ENCODE measurements around the gene CEACAM4. TPM values are rescaled to one million over a fixed set of nuclear protein-coding genes. Genes with fewer than 3 reads are reported as not detected.
"Not testable (repeated sequence)": the region's sequence is repeated elsewhere in the genome, so short reads cannot be mapped to it uniquely, and the experiment has no call there.

The CEACAM4 gene
- total RNA-seq (2014; rRNA removed; shearing (Covaris generic)): not detected in 2 replicates

DNA sequence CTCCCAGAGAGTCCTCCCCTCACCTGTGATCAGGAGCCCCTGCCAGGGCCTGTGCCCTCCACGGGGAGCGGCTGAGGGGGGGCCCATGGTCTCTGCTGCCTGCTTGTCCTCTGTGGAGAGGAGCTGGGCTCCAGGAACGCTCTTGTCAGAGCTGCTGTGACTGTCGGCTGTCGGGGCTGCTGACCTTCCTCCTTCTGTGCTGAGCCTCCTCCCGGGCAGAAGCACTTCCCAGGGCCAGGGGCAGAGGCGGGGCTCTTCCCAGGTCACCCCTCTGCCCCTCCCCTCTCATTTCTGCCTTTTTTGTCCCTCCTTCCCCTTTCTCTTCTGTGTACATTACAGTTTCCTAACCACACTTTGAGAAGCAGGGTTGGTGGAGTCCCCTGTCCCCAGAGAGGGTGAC lies at the start of gene CEACAM4:
CEACAM4 (minus strand) TSS at position 198 of the 400 bp plus-strand sequence; CDS start at position 87, 111 bp downstream.
- in situ Hi-C loops (cut with HindIII; ENCODE audit: low sequenced_read_pairs): no loop called here
- DNase-seq (ENCODE audit: low spot score): no peak

DNA sequence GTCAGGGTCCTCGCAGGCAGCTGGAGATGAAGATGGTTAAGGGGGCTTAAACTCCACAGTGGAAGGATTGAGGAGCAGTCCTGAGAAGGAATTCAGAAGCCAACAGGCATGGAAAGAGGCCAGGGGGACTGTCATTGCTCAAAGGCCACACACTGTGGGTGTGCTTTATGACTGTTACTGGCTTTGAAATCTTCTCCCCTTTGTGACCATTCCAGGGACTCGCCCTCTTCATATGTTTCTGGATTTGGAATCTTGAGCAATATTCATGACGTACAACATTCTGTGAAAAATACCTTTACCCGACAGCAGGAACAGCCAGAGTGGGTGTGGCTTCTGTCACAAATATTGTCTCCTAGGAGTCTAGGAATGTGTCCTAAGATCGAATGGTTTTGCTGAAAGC lies 44.6 kb upstream of the CEACAM4 start:
- in situ Hi-C loops (cut with HindIII; ENCODE audit: low sequenced_read_pairs): no loop called here

DNA sequence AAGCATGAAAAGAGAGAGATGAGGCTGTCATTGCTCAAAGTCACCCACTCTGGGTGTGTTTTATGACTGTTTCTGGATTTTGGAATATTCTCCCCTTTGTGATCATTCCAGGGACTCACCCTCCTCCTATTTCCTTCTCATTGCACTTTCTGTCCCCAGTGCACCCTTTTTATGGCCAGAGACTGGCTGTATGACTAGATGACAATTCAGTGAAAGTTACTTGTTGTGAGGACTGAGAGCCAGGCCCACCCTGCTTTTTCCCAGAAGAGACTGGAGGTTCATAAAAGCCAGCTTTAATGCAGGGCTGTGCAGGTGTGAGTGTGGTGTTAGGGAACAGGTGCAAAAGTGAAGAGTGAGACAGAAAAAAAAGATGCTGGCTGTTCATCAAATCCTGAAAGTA lies 43.9 kb upstream of the CEACAM4 start:
- in situ Hi-C loops (cut with HindIII; ENCODE audit: low sequenced_read_pairs): no loop called here
- DNase-seq (ENCODE audit: low spot score): no peak

More for the DNA sequence above, 44.6 kb upstream of the CEACAM4 start:
- DNase-seq (ENCODE audit: low spot score): no peak

DNA sequence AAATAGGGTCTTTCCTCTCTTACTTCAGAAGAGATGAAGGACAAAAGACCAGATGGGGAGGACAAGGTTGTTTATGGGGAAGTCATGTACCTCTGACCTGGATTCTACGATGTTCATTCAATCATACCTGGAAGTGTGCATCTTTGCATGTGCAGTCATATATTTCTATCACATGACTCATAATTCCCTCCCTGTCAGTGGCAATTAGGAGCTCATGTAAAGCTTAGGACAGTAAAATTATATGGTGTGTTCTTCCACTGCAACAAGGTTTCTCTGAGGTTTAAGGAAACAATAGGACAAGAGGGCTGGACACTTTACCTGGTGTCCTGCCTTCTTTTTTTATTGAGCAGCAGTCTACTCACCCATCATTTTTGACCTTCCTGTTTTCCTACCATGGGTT lies 41.4 kb upstream of the CEACAM4 start:
- in situ Hi-C loops (cut with HindIII; ENCODE audit: low sequenced_read_pairs): no loop called here

DNA sequence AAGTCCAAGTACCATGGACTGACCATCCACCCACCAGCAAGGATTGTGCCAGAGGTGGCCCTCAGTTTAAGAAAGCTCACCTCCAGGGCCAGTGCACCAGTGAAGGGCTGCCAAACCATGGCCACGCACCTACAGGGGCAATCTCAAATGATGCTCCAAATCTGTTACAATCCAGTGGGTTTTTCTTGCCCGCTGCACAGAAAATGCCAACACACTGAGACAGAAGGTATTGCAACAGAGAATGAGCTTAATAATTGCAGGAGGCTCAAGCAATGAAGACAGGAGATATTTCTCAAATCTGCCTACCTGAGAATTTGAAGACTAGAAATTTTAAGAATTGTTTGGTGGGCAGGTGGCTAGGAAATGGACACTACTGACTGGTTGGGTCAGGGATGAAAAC lies 39.2 kb upstream of the CEACAM4 start:
- in situ Hi-C loops (cut with HindIII; ENCODE audit: low sequenced_read_pairs): no loop called here

More for the DNA sequence above, 41.4 kb upstream of the CEACAM4 start:
- DNase-seq (ENCODE audit: low spot score): no peak

DNA sequence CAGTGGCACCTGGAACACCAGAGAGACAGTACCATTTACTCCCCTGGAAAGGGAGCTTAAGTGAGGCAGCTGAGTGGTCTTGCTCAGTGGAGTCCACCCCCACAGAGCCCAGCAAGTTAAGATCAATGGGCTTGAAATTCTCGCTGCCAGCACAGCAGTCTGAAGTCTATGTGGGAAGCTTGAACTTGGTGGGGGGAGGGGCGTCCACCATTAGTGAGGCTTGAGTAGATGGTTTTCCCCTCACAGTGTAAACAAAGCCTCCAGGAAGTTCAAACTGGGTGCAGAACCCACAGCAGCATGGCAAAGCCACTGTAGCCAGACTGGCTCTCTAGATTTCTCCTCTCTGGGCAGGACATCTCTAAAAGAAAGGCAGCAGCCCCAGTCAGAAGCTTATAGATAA lies 30.3 kb upstream of the CEACAM4 start:
- no peak for DNase-seq (ENCODE audit: low spot score)
- in situ Hi-C loops (cut with HindIII; ENCODE audit: low sequenced_read_pairs): no loop called here

More for the DNA sequence above, 39.2 kb upstream of the CEACAM4 start:
- DNase-seq (ENCODE audit: low spot score): no peak

DNA sequence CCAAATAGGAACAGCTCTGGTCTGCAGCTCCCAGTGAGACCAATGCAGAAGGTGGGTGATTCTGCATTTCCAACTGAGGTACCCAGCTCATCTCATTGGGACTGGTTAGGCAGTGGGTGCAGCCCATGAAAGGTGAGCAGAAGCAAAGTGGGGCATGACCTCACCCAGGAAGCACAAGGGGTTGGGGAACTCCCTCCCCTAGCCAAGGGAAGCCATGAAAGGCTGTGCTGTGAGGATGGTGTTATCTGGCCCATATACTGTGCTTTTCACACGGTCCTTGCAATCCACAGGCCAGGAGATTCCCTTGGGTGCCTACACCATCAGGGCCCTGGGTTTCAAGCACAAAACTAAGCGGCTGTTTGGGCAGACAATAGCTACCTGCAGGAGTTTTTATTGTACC lies 29.9 kb upstream of the CEACAM4 start:
- DNase-seq (ENCODE audit: low spot score); in situ Hi-C loops (cut with HindIII; ENCODE audit: low sequenced_read_pairs): not testable (repeated sequence)

DNA sequence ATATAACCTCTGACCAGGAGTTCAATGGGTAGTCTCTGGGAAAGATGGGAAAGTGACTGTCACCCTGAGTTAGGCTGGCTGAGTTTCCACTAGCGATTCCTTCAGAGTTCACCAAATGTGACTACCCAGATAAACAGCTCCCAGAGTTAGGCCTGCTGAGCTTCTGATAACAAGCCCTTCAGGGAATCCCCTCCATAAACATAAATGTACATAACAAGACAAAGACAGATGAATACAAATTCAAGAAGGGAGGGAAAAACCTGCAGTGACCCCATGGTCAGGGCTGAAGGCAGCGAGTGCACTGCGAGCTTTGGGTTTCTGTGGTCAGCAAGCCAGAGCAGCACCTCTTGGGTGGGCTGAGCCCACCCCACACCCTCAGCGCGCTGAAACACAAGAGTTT lies 25.4 kb upstream of the CEACAM4 start:
- DNase-seq (ENCODE audit: low spot score): no peak
- in situ Hi-C loops (cut with HindIII; ENCODE audit: low sequenced_read_pairs): no loop called here

DNA sequence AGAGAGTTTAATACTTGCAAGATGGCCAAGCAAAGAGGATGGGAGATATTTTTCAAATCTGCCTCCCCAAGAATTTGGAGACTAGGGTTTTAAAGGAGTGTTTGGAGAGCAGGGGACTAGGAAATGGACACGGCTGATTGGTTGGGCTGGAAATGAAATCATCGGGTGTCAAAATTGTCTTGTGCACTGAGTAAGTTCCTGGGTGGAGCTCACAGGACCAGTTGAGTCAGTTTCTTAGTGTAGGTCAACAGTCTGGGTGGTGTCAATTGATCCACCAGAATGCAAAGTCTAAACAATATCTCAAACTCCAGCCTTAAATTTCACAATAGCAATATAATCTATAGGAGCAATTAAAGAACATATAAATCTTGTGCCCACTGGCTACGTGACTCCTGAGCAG lies 23.0 kb upstream of the CEACAM4 start:
- in situ Hi-C loops (cut with HindIII; ENCODE audit: low sequenced_read_pairs): no loop called here

DNA sequence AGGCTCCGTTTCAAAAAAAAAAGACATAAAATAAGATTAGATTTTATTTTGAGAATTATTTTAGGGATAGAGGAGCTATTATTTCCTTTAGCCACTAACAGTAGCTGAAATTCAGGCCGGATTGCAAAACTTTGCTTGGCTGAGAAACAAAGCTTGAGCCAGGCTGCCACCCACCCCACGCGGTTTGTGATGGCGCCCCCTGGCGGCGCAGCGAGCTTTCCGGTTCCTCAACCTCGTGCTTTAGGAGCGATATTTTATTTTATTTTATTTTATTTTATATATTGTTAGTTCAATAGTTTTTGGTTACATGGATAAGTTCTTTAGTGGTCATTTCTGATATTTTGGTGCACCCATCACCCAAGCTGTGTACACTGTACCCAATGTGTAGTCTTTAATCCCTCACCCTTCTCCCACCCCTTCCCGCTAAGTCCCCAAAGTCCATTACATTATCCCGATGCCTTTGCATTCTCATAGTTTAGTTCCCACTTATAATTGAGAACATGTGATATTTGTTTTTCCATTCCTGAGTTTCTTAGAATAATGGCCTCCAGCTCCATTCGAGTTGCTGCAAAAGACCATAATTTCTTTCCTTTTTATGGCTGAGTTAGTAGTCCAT lies 19.8 kb upstream of the CEACAM4 start:
- DNase-seq (ENCODE audit: low spot score): no peak
- in situ Hi-C loops (cut with HindIII; ENCODE audit: low sequenced_read_pairs): no loop called here

More for the DNA sequence above, 23.0 kb upstream of the CEACAM4 start:
- DNase-seq (ENCODE audit: low spot score): no peak

DNA sequence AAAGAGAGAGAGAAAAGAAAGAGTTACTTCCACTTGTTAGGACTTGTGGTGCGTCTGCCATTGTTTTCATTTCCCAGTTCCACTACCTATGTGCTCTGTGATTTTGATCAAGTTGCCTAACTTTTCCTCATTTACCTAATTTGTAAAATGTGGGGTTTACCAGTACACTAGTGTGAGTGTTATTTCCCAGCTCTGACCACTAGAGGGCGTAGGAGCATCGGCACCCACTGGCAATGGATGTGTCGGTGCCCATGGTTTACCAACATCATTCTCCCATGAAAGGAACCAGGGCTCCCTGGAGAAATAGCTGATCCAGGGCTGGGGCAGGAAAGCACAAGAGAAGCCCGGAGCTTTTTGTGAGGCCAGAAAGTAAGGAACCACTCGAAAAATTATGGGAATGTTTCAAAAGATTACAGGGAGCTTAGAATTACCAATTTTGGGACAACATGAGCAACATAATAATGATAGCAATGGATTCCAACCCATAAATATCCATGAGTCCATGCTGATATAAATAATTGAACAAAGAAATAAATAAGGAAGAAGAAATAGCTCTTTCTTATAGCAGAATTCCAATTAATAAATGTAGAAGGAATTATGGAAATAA lies 15.1 kb upstream of the CEACAM4 start:
- peak; percentile 56 for DNase-seq (ENCODE audit: low spot score)
- in situ Hi-C loops (cut with HindIII; ENCODE audit: low sequenced_read_pairs): no loop called here

DNA sequence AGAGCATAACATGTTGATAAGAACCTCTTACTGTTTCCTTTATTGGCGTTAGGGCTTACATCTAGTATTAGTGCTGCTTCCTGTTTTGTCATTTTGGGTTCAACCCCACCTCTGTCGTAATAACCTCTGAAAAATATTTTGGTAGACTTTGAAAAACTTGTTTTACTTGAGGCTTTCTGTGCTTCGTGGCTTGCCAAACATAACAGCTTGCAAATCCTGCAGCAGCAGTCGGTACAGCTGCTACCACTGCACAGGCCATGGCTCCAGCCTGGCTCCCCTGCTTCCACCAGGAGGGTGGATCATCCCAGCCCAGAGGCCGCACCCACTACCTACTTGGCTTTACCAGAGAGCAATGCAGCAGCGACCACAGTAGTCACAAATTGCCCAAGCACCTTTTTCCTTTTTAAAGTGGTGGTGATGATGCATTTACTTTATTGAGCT lies 11.8 kb upstream of the CEACAM4 start:
- DNase-seq (ENCODE audit: low spot score): no peak
- in situ Hi-C loops (cut with HindIII; ENCODE audit: low sequenced_read_pairs): no loop called here

DNA sequence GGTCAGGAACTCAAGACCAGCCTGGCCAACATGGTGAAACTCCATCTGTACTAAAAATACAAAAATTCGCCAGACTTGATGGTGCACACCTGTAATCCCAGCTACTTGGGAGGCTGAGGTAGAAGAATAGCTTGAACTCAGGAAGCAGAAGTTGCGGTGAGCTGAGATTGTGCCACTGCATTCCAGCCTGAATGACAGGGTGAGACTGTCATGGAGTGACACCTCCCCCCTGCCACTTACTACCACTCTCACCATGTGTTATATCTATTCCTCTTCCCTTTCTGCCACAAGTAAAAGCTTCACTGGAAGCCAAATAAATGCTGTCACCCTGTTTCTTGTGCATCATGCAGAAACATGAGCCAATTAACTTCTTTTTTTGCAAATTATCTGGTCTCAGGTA lies 10.6 kb upstream of the CEACAM4 start:
- DNase-seq (ENCODE audit: low spot score): no peak
- in situ Hi-C loops (cut with HindIII; ENCODE audit: low sequenced_read_pairs): no loop called here

DNA sequence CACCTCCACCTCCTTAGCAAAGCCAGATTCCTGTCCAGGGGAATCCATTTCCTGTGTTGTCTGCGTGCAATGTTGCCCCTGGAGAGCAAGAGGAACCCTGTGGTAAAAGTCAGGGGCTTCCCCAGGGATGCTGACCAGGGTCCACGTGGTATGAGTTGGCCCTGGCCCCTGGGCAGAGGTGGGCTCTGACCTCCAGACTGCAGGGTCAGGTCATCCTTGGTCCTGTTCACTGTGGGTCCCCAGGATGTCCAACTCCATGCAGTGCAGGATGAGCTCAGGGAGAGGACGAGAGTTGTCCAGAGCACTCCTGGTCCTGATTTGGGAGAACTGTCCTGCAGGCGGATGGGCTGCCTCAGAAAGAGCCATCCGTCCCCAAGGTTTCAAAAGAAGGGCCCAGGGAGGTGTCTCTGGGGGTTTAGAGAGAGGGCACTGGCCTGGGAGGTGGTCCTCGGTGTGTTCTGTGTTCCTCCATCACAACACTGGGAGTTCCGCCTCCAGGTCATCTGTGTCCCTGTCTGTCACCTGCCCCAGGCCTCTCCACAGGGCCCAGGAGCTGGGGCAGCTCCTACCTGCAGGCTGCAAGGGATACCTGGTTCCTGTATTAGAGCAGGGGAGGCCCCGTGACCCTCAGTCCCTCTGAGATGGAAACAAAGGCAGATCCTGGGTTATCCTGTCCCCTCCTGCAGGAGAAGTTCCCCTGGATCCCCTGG lies 1.2 kb upstream of the CEACAM4 start:
- DNase-seq (ENCODE audit: low spot score): no peak
- in situ Hi-C loops (cut with HindIII; ENCODE audit: low sequenced_read_pairs): no loop called here

DNA sequence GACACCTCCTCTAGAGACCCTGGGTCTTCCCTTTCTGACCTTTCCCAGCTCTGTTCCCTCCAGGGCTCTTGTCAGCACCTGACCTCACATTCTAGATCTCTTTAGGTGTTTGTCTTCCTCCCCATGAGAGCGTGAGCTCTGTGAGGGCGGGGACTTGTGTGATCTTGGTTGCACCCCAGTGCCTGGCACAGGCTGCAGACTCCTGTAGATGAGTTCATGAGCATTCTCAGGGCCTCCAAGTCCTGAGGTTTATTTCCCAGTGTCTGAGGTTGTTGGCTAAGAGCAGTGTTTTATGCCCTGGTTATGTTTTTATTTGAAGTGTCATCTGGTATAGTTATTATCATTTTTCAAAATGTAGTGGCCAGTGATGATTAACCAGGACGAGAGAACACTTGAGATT lies 596 bp downstream of the CEACAM4 start:
- in situ Hi-C loops (cut with HindIII; ENCODE audit: low sequenced_read_pairs): no loop called here
- DNase-seq (ENCODE audit: low spot score): no peak

DNA sequence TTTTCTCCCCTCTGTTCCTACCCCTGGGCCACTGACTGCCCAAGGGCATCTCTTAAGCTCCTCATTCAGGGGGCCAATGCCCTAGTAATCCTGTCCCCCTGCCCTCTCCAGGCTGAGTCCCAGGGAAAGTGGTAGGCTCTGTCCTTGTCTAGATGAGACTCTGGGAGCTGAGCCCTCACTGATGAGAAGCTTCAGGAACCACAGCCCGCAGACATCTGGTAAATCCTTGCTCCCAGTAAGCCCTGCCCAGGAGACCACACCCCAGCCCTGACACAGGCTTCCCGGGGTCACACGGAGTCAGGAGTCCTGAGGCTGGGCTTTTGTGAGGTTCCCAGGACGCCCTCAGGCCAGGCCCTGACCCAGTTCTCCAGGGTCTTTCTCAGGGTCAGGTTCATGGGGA lies 1.9 kb downstream of the CEACAM4 start:
- in situ Hi-C loops (cut with HindIII; ENCODE audit: low sequenced_read_pairs): no loop called here
- no peak for DNase-seq (ENCODE audit: low spot score)

DNA sequence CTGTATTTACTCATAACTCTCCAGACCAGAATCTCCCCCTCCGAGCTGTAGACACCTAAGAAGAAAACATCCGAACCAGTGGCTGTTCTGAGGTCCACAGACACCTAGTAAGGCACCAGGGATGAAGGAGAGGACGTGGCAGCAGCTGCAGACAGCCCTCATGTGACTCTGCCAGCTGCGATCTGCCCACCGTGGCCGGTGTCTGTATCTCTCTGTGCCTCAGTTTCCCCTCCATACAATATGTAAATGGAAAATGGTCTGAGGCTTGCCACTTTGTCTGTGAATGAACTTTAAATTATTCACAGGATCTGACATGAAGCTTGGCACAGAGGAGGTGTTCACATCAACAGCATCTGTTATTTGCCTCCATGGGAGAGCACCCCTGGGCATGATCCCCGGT lies 2.4 kb downstream of the CEACAM4 start:
- in situ Hi-C loops (cut with HindIII; ENCODE audit: low sequenced_read_pairs): no loop called here

DNA sequence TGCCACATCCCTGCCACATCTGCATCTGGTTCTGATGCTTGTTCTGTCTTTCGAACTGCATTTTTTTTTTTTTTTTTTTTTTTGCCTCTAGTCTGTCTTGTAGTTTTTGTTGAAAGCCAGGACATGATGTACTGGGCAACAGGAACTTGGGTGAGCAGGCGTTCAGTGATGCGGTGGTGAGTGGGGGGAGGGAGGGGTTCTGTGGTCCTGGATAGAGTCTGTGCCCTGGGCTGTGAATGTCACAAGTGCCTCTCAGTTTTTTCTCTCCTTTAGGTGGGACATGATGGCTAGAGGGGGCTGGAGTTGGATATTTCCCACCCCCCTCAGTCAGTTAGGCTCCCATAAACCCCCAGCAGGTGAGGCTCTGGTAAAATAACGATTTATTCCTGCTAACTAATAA lies 3.5 kb downstream of the CEACAM4 start:
- in situ Hi-C loops (cut with HindIII; ENCODE audit: low sequenced_read_pairs): no loop called here

More for the DNA sequence above, 2.4 kb downstream of the CEACAM4 start:
- no peak for DNase-seq (ENCODE audit: low spot score)

DNA sequence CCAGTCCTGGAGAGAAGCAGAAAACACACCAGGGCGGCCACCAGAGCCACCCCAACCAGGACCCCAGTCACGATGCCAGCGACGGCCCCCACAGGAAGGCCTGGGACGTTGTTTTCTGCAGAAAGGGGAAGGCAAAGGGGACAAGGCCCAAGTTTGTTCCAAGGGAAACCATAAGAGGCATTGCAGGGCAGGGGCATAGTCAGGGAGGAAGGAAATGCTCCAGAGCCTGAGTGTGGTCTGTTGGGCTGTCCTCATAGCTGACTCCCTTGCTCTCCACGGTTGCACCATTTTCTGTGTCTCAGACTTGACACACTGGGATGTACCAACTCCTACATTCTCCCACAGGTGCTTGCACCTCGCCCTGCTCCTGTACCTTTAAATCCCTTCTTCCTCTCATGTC lies 5.2 kb downstream of the CEACAM4 start:
- no peak for DNase-seq (ENCODE audit: low spot score)
- in situ Hi-C loops (cut with HindIII; ENCODE audit: low sequenced_read_pairs): no loop called here

More for the DNA sequence above, 3.5 kb downstream of the CEACAM4 start:
- DNase-seq (ENCODE audit: low spot score): no peak

DNA sequence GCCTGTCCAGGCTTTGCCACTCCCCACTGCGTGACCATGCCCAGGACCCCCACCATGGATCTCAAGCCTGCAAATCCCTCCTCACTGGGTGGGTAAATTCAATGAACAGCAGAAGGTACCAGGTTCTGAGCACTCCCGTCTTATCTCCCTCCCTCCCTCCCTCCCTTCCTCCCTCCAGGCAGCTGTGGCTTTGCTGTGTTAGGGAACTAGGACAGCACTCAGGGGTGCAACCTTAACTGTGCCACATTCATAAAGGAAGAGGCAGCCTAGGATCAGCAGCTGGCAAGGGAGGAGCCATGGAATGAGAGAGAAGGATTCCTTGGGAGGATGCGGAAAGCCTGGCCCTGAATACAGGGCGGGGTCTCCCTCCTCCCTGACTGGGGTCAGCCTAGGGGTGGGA lies 5.6 kb downstream of the CEACAM4 start:
- DNase-seq (ENCODE audit: low spot score): no peak
- in situ Hi-C loops (cut with HindIII; ENCODE audit: low sequenced_read_pairs): no loop called here

All from G401 (cell line).